ENCODE data around the gene TNN. TPM values are rescaled to one million over a fixed set of nuclear protein-coding genes. Genes with fewer than 3 reads are reported as not detected.
A peak's percentile ranks its signal among the peaks of the same experiment; 100 is the strongest.

TNN gene
- total and polyA plus RNA-seq, 7 donors, result 0.03 to 0.36 (median 0.28) TPM; not detected in 2

DNA sequence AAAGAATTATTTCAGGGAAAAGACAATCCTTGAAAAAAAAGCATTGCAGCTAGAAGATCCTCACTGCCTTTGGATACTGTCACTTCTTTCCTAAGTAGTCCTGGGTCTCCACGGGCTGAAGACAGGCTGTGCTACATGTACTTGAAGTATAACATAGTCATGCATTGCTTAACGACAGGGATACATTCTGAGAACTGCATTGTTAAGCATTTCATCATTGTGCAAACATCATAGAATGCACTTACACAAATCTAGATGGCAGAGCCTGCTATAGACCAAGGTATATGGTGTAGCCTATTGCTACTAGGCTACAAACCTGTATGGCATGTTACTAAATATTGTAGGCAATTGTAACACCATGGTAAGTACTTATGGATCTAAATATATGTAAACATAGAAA, 70.9 kb downstream of the TNN start:
- H3K27me3 ChIP-seq, result no peaks in the 10 kb centered on the region
- no peak overlapping the region for H3K4me3 ChIP-seq
- intact Hi-C loops (cut with DNase I), result no loop called here
- no peaks in the 10 kb centered on the region for H3K9me3 ChIP-seq
- H3K36me3 ChIP-seq, result no peaks in the 10 kb centered on the region
- peak overlapping the region in 1 of 4 donors; percentile 60 for H3K27ac ChIP-seq
- no peak for DNase-seq
- WGBS, 2 donors, result 36 to 49% methylated on average over 2 of the region's 2 CpGs
- peaks cover 0 to 3% (median 0%) of the 10 kb centered on the region in 4 donors for H3K4me1 ChIP-seq
- TF ChIP-seq EP300 (IDR thresholded peaks at IDR 0.05) (no peak), POLR2AphosphoS5 (IDR thresholded peaks at IDR 0.05) (no peak), POLR2A (IDR thresholded peaks at IDR 0.05) (no peak)
- TF ChIP-seq, protein P1, sequence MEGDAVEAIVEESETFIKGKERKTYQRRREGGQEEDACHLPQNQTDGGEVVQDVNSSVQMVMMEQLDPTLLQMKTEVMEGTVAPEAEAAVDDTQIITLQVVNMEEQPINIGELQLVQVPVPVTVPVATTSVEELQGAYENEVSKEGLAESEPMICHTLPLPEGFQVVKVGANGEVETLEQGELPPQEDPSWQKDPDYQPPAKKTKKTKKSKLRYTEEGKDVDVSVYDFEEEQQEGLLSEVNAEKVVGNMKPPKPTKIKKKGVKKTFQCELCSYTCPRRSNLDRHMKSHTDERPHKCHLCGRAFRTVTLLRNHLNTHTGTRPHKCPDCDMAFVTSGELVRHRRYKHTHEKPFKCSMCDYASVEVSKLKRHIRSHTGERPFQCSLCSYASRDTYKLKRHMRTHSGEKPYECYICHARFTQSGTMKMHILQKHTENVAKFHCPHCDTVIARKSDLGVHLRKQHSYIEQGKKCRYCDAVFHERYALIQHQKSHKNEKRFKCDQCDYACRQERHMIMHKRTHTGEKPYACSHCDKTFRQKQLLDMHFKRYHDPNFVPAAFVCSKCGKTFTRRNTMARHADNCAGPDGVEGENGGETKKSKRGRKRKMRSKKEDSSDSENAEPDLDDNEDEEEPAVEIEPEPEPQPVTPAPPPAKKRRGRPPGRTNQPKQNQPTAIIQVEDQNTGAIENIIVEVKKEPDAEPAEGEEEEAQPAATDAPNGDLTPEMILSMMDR (IDR thresholded peaks at IDR 0.05), result no peak

DNA sequence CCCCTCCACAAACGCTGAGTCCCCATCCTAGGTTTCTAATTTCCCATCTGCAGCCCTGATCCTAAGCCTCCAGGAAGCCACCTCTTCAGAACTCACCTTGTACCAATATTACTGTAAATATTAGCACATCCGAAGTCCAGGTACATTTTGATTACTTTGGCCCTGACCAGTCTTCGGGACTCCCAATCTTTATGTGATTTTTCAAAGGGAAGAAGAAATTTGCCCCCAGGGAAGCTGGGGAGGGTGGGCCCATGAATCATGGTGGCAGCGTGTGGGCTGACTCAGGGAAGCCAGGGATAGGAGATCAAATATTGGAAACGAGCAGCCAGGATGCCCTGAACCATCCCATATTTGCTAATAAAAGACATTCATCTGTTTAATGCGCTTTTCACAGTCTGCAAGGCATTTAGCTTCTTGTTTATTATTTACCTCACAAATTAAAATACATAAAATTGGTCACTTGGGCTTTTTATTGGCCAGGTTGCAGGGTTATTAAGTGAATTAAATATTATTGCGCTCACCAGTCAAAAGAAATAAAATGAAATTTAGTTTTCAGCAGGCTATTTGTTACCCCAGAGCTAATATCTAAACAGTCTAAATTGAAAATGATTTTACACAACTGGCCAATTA, 78.4 kb downstream of the TNN start:
- WGBS, 2 donors, result 43 to 65% methylated on average over 7 of the region's 7 CpGs
- no peak overlapping the region for H3K4me3 ChIP-seq
- no peak for DNase-seq
- H3K9me3 ChIP-seq, result no peaks in the 10 kb centered on the region
- intact Hi-C loops (cut with DNase I), result no loop called here
- TF ChIP-seq POLR2A (IDR thresholded peaks at IDR 0.05) (no peak), POLR2AphosphoS5 (IDR thresholded peaks at IDR 0.05) (no peak), EP300 (IDR thresholded peaks at IDR 0.05) (no peak)
- TF ChIP-seq, protein P1 (IDR thresholded peaks at IDR 0.05), result no peak
- H3K27ac ChIP-seq, result no peak overlapping the region
- no peaks in the 10 kb centered on the region for H3K36me3 ChIP-seq
- H3K4me1 ChIP-seq, result peaks cover 0 to 17% (median 10%) of the 10 kb centered on the region in 4 donors
- no peaks in the 10 kb centered on the region for H3K27me3 ChIP-seq

DNA sequence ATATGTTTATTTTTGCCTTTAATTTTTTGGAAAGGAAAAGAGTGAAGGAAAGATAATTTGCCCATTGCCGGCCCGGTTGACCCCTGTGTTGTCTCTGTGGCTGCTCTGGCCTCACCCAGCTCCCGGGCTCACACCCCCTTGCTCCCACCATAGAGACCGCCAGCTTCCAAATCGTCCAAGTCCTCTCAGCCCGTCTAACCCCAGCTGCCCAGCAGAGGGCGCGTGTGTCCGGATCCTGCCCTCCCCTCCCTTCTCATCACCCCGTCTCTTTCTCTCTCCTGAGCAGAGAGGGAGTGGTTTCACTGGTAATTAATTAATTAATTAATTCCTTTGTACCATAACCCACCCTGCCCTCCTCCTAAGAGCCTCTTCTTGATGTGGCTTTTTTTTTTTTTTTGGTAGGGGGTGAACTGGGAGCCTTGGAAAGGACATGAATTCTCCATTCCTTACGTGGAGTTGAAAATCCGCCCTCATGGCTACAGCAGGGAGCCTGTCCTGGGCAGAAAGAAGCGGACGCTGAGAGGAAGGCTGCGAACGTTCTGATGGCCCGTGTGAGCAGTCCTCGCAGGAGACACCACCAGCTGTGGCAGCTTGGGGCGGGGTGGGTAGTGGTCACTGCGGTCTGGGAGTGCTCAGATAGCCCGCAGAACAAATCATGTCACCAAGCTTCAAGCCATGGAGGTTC, 79.0 kb downstream of the TNN start:
- H3K27me3 ChIP-seq, result no peaks in the 10 kb centered on the region
- no peaks in the 10 kb centered on the region for H3K36me3 ChIP-seq
- intact Hi-C loops (cut with DNase I), result no loop called here
- no peaks in the 10 kb centered on the region for H3K9me3 ChIP-seq
- no peak overlapping the region for H3K4me3 ChIP-seq
- DNase-seq, result peak; percentile 77
- 31 to 33% methylated on average over 21 of the region's 21 CpGs for WGBS, 2 donors
- no peak overlapping the region for H3K27ac ChIP-seq
- H3K4me1 ChIP-seq, result peaks cover 0 to 17% (median 10%) of the 10 kb centered on the region in 4 donors
- TF ChIP-seq POLR2A (IDR thresholded peaks at IDR 0.05) (no peak), EP300 (IDR thresholded peaks at IDR 0.05) (no peak), POLR2AphosphoS5 (IDR thresholded peaks at IDR 0.05) (no peak)
- TF ChIP-seq, protein P1 (IDR thresholded peaks at IDR 0.05), result peak; percentile 20 to 73 (median 54)

DNA sequence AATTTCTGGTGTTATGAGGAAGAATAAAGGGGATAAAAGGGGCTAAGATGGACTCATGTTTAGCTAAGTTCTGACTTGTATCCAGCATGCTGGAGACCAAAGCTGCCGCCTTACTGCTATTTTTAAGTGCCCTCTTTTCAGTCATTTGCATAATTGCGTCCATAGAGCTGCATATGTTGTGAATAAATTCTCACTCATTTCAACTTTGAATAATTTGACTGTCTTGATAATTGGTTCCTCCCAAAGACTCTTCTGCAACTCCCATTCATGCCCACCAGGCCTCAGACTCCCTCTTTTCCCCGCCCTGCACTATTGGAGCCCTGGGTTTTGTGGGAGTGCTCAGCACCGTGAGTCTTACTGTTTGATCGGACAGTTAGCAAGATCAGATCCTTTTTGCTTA, 79.9 kb downstream of the TNN start:
- intact Hi-C loops (cut with DNase I), result no loop called here
- Histone ChIP-seq H3K4me1 (peaks cover 0 to 17% (median 12%) of the 10 kb centered on the region in 4 donors), H3K36me3 (no peaks in the 10 kb centered on the region), H3K9me3 (no peaks in the 10 kb centered on the region), H3K27ac (no peak overlapping the region), H3K4me3 (no peak overlapping the region), H3K27me3 (no peaks in the 10 kb centered on the region)
- DNase-seq, result no peak
- WGBS, 2 donors, result 89 to 90% methylated on average over 5 of the region's 5 CpGs
- TF ChIP-seq EP300 (IDR thresholded peaks at IDR 0.05), result no peak

DNA sequence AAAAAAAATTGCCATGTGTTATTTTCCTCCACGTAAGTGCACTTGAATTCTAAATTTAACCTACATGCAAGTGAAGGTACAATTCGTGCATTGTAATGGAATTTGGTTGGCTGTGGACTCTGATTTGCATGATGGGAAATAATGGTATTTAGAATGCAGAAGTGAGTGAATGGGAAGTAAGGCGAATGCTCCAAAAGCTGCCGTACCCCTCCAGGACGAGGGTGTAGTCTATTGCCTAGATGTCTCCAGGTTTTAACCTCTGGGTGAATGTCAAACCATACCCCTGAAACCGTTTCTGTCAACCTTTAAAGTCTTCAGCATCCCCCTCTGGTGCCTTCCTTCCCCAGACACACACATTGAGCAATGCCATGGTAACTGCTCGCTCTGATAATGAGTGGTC, 80.4 kb downstream of the TNN start:
- H3K4me3 ChIP-seq, result no peak overlapping the region
- intact Hi-C loops (cut with DNase I), result no loop called here
- no peaks in the 10 kb centered on the region for H3K9me3 ChIP-seq
- no peaks in the 10 kb centered on the region for H3K36me3 ChIP-seq
- 68 to 72% methylated on average over 7 of the region's 7 CpGs for WGBS, 2 donors
- TF ChIP-seq POLR2A (IDR thresholded peaks at IDR 0.05), result no peak
- TF ChIP-seq POLR2AphosphoS5 (IDR thresholded peaks at IDR 0.05), result no peak
- TF ChIP-seq, protein P1 (IDR thresholded peaks at IDR 0.05), result no peak
- TF ChIP-seq EP300 (IDR thresholded peaks at IDR 0.05), result no peak
- H3K27ac ChIP-seq, result no peak overlapping the region
- no peak for DNase-seq
- no peaks in the 10 kb centered on the region for H3K27me3 ChIP-seq
- peaks cover 0 to 17% (median 12%) of the 10 kb centered on the region in 4 donors for H3K4me1 ChIP-seq

Data from sigmoid colon (tissue), 7 donors.